Osteocyte (in vitro differentiated cells): ENCODE measurements around the gene KCNA3. TPM values are rescaled to one million over a fixed set of nuclear protein-coding genes. Genes with fewer than 3 reads are reported as not detected.

Source experiments
- DNase-seq: peaks from one replicate; pipeline ENCODE4 v3.0.0; 2021; ENCODE audit warnings: mixed read lengths; ENCODE audit not compliant: unreplicated experiment; ENCODE audit errors: extremely low spot score
- H3K27ac Mint-ChIP-seq: one replicate; pipeline ENCODE4 v1.8.0; 2021; ENCODE audit warnings: mild to moderate bottlenecking, mixed read lengths; ENCODE audit not compliant: unreplicated experiment
- H3K27me3 Mint-ChIP-seq: one replicate; pipeline ENCODE4 v1.8.0; 2021; ENCODE audit warnings: mixed read lengths; ENCODE audit not compliant: unreplicated experiment
- H3K36me3 Mint-ChIP-seq: one replicate; pipeline ENCODE4 v1.8.0; 2021; ENCODE audit warnings: mixed read lengths; ENCODE audit not compliant: unreplicated experiment
- H3K4me1 Mint-ChIP-seq: one replicate; pipeline ENCODE4 v1.8.0; 2021; ENCODE audit warnings: mixed read lengths; ENCODE audit not compliant: unreplicated experiment
- H3K4me3 Mint-ChIP-seq: one replicate; pipeline ENCODE4 v1.8.0; 2021; ENCODE audit warnings: mild to moderate bottlenecking, moderate library complexity, mixed read lengths; ENCODE audit not compliant: unreplicated experiment
- H3K9me3 Mint-ChIP-seq: one replicate; pipeline ENCODE4 v1.8.0; 2021; ENCODE audit warnings: mixed read lengths; ENCODE audit not compliant: unreplicated experiment
- total RNA-seq: library from RNA; stranded (reverse); gene quantifications from 2 replicates; pipeline ENCODE4 v1.2.1, GENCODE V29; 2021
- TF ChIP-seq, protein P1 (sequence below): fragments of 200-600 bp; sonication (generic); IDR thresholded peaks from 2 replicates; pipeline ENCODE4 v1.5.0; 2021; ENCODE audit warnings: antibody characterized with exemption, mild to moderate bottlenecking, moderate library complexity

The KCNA3 gene
- total RNA-seq, 1 donor from 2014 or later = not detected

DNA sequence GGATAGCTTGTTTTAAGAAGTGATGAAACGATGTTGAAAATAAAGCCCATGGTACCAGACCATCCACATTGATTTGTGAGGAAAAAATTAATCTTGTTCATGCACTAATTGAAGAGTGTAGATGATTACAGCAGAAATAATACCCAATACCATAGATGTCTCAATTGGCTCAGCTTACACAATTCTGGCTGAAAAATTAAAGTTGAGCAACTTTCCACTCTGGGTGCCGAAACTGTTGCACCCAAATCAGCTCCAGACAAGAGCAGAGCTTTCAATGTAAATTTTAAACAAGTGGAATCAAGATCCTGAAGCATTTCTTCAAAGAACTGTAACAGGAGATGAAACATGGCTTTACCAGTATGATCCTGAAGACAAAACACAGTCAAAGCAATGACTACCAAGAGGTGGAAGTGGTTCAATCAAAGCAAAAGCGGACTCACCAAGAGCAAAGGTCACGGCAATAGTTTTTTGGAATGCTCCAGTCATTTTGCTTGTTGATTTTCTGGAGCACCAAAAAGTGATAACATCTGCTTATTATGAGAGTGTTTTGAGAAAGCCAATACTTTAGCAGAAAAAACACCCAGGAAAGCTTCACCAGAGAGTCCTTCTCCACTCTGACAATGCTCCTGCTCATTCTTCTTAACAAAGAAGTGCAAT, 16.1 kb upstream of the KCNA3 start:
- H3K36me3 Mint-ChIP-seq = no peaks in the 10 kb centered on the region
- no peak overlapping the region for H3K27ac Mint-ChIP-seq
- H3K27me3 Mint-ChIP-seq = no peaks in the 10 kb centered on the region
- no peaks in the 10 kb centered on the region for H3K4me1 Mint-ChIP-seq
- no peak overlapping the region for H3K4me3 Mint-ChIP-seq
- no peak for DNase-seq
- no peaks in the 10 kb centered on the region for H3K9me3 Mint-ChIP-seq
- TF ChIP-seq, protein P1, sequence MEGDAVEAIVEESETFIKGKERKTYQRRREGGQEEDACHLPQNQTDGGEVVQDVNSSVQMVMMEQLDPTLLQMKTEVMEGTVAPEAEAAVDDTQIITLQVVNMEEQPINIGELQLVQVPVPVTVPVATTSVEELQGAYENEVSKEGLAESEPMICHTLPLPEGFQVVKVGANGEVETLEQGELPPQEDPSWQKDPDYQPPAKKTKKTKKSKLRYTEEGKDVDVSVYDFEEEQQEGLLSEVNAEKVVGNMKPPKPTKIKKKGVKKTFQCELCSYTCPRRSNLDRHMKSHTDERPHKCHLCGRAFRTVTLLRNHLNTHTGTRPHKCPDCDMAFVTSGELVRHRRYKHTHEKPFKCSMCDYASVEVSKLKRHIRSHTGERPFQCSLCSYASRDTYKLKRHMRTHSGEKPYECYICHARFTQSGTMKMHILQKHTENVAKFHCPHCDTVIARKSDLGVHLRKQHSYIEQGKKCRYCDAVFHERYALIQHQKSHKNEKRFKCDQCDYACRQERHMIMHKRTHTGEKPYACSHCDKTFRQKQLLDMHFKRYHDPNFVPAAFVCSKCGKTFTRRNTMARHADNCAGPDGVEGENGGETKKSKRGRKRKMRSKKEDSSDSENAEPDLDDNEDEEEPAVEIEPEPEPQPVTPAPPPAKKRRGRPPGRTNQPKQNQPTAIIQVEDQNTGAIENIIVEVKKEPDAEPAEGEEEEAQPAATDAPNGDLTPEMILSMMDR = no peak

DNA sequence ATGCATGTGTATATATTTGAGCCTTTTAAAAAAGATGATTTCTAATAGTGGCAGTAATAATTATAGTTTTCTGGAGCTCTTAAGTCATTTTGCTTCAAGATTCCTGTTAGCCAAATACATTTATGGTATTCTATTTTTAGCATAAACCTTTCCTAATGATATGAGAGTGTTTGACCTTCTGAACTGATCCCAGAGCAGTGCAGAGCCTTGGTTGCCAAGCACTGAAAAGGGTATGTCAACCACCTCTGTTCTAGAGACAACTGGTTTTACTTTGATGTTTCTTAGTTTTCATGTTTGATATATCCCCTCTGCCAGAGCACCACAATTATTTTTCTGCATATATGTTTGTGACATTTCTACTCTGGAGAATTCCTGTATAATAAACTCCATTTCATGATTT, 15.1 kb upstream of the KCNA3 start:
- Mint-ChIP-seq H3K27ac (no peak overlapping the region), H3K9me3 (no peaks in the 10 kb centered on the region), H3K27me3 (no peaks in the 10 kb centered on the region), H3K4me1 (no peaks in the 10 kb centered on the region), H3K36me3 (no peaks in the 10 kb centered on the region), H3K4me3 (no peak overlapping the region)
- DNase-seq = no peak
- TF ChIP-seq, protein P1 = no peak

DNA sequence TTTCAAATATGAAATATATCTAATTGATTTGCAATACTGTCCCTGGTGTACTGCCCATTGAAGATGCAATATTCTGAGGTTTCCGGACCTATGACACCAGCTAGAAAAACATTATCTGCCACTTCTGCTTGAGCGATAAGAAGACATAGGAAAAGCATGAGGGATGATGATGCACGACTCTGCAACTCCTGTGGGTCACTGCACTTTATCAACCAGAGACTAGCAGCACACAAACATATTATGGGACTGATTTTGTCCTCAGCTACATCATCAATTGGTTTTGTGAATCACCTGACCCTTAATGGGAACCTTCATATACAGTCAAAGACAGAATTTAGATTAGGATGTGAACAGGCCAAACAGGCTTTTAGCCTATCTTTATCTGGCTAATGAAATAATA, 13.8 kb upstream of the KCNA3 start:
- H3K9me3 Mint-ChIP-seq = no peaks in the 10 kb centered on the region
- H3K4me1 Mint-ChIP-seq = no peaks in the 10 kb centered on the region
- DNase-seq = no peak
- H3K36me3 Mint-ChIP-seq = no peaks in the 10 kb centered on the region
- H3K4me3 Mint-ChIP-seq = no peak overlapping the region
- no peak overlapping the region for H3K27ac Mint-ChIP-seq
- H3K27me3 Mint-ChIP-seq = no peaks in the 10 kb centered on the region
- TF ChIP-seq, protein P1 = no peak

DNA sequence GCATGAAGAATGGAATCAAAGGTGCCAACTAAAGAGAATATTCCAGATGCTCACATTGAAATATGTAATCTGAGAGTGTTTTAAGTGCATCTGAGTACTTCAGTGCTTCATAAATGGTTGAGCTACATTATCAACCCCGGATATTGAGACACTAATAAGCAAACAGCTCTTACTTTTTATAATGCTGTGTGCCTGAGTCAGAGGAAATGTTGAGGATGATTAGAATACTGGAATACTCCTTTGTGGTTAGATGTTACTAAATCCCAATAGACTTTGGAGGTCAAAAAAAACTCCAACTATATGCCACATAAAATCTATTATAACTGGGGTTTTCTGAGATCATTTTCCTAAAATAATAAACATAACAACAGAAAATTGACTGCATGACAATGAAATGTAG, 12.5 kb upstream of the KCNA3 start:
- no peak overlapping the region for H3K27ac Mint-ChIP-seq
- H3K4me3 Mint-ChIP-seq = no peak overlapping the region
- H3K36me3 Mint-ChIP-seq = no peaks in the 10 kb centered on the region
- TF ChIP-seq, protein P1 = no peak
- H3K4me1 Mint-ChIP-seq = no peaks in the 10 kb centered on the region
- no peaks in the 10 kb centered on the region for H3K27me3 Mint-ChIP-seq
- DNase-seq = no peak
- no peaks in the 10 kb centered on the region for H3K9me3 Mint-ChIP-seq

DNA sequence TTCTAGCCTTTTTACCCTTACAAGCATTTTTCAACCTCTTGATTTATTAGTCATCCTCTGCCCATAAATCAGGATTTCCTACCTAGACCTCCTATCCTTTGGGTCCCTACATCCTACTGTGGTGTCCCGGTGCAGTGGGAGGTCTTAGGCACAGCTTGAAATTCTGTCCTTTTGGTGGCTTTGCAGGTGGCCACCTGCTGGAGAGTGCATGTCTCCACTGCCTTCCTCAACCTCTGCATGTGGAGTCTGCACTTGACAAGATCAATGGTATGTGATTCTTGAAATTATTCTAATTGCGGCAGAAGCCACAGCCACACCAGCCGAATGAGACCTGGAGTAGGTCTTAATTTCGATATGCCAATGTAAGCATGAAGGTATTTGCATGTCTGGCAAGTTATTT, 11.4 kb upstream of the KCNA3 start:
- no peaks in the 10 kb centered on the region for H3K27me3 Mint-ChIP-seq
- no peak overlapping the region for H3K27ac Mint-ChIP-seq
- DNase-seq = no peak
- no peaks in the 10 kb centered on the region for H3K9me3 Mint-ChIP-seq
- no peaks in the 10 kb centered on the region for H3K36me3 Mint-ChIP-seq
- no peak overlapping the region for H3K4me3 Mint-ChIP-seq
- TF ChIP-seq, protein P1 = no peak
- H3K4me1 Mint-ChIP-seq = no peaks in the 10 kb centered on the region
